Aorta (tissue), 5 donors: Measurements from ENCODE around the gene LDLRAD4. TPM values are rescaled to one million over a fixed set of nuclear protein-coding genes. Genes with fewer than 3 reads are reported as not detected.

Experiments used
- ATAC-seq: fragments of 200-7000 bp; cut with Tn5 transposase; one replicate; pipeline ENCODE4 v1.9.1; 2022; ENCODE audit warnings: moderate library complexity; ENCODE audit not compliant: low FRiP score
- DNase-seq, 2 donors: peaks; one replicate each; pipeline ENCODE4 v3.0.0-alpha.2; 2020
- H3K27ac ChIP-seq, 2 donors: one replicate each; pipeline ENCODE4 v1.5.1; 2013; ENCODE audit warnings: low read length in 2 of 2, mild to moderate bottlenecking in 2 of 2, moderate library complexity in 2 of 2, control low read depth in 1 of 2, inconsistent platforms in 1 of 2, low read depth in 1 of 2
- H3K27me3 ChIP-seq, 2 donors: one replicate each; pipeline ENCODE4 v1.6.1; 2013; ENCODE audit warnings: control low read depth in 1 of 2, low read length in 1 of 2, mild to moderate bottlenecking in 1 of 2, moderate library complexity in 1 of 2; ENCODE audit not compliant: insufficient read depth in 2 of 2, control insufficient read depth in 1 of 2
- H3K36me3 ChIP-seq, 2 donors: one replicate each; pipeline ENCODE4 v1.6.1; 2013; ENCODE audit warnings: control low read depth in 1 of 2, low read length in 1 of 2, mild to moderate bottlenecking in 1 of 2; ENCODE audit not compliant: insufficient read depth in 2 of 2, control insufficient read depth in 1 of 2
- H3K4me1 ChIP-seq, 2 donors: one replicate each; pipeline ENCODE4 v1.6.1; 2013; ENCODE audit warnings: low read length in 2 of 2, control low read depth in 1 of 2, mild to moderate bottlenecking in 1 of 2, moderate library complexity in 1 of 2; ENCODE audit not compliant: insufficient read depth in 2 of 2, control insufficient read depth in 1 of 2
- H3K4me3 ChIP-seq, 2 donors: one replicate each; pipeline ENCODE4 v1.5.1; 2013; ENCODE audit warnings: low read length in 2 of 2, control low read depth in 1 of 2, mild to moderate bottlenecking in 1 of 2
- H3K9me3 ChIP-seq: one replicate; pipeline ENCODE4 v1.6.1; 2013; ENCODE audit warnings: mild to moderate bottlenecking, low read length; ENCODE audit not compliant: control insufficient read depth
- WGBS, 2 donors: extraction: QIAGEN DNeasy Blood & Tissue Kit; methylation state at CpG; one replicate each; pipeline ENCODE4 v1.1.7; 2013; 5-methylcytosine and 5-hydroxymethylcytosine counted together
- intact Hi-C, 2 donors: fragments of 100-400 bp; cut with DNase I; formaldehyde crosslinking; loops; one replicate each; pipeline versions ENCODE4 v1.14.2 to v1.15.0; 2022
- polyA plus RNA-seq, 2 donors: library from polyadenylated mRNA; stranded (reverse); fragments of 200-250 nt; gene quantifications; one replicate each; pipeline ENCODE4 v1.2.3, GENCODE V29; 2013
- total RNA-seq, 2 donors: library from RNA; stranded (reverse); fragmentation: NEBNext Ultra II Directional; extraction: Animal tissue kit (Norgen Biotek cat#: 25700); gene quantifications; one replicate each; pipeline ENCODE4 v1.2.1, GENCODE V29; 2021
- donor health status: healthy with polysubstance abuse.
- donor health status: Bipolar disorder and iron deficiency.
- donor health status: DM: no; HTN: no; CAD: no.
- donor health status: DM: no; HTN: no; CAD: no.
- donor health status: DM: yes; HTN: yes; CAD: no.

Gene LDLRAD4
- total and polyA plus RNA-seq, 4 donors = 7.0 to 112 (median 36.9) TPM

- H3K4me1 ChIP-seq = no peaks in the 10 kb centered on the region
- no peaks in the 10 kb centered on the region for H3K27me3 ChIP-seq
- no peaks in the 10 kb centered on the region for H3K9me3 ChIP-seq
- WGBS, 2 donors = 65 to 68% methylated on average over 4 of the region's 4 CpGs
- intact Hi-C loops = no loop called here
- H3K27ac ChIP-seq = no peak overlapping the region
- no peak overlapping the region for H3K4me3 ChIP-seq
- no peaks in the 10 kb centered on the region for H3K36me3 ChIP-seq
- ATAC-seq = no peak
- no peak for DNase-seq
Observed at GRCh38 chr18:13585379-13586153, 367.0 kb downstream of the LDLRAD4 start.

- ATAC-seq (no peak), DNase-seq (no peak)
- H3K4me1 ChIP-seq = no peaks in the 10 kb centered on the region
- H3K27me3 ChIP-seq = no peaks in the 10 kb centered on the region
- intact Hi-C loops = no loop called here
- no peaks in the 10 kb centered on the region for H3K9me3 ChIP-seq
- H3K36me3 ChIP-seq = no peaks in the 10 kb centered on the region
- no peak overlapping the region for H3K4me3 ChIP-seq
- WGBS, 2 donors = 96 to 100% methylated on average over 1 of the region's 1 CpG
- H3K27ac ChIP-seq = no peak overlapping the region
Observed at GRCh38 chr18:13587001-13587400, 368.4 kb downstream of the LDLRAD4 start.

- ATAC-seq (no peak), DNase-seq (no peak)
- no peaks in the 10 kb centered on the region for H3K27me3 ChIP-seq
- H3K27ac ChIP-seq = no peak overlapping the region
- H3K4me1 ChIP-seq = no peaks in the 10 kb centered on the region
- no peaks in the 10 kb centered on the region for H3K9me3 ChIP-seq
- intact Hi-C loops = no loop called here
- no peak overlapping the region for H3K4me3 ChIP-seq
- WGBS, 2 donors = 96 to 100% methylated on average over 3 of the region's 3 CpGs
- H3K36me3 ChIP-seq = no peaks in the 10 kb centered on the region
Observed at GRCh38 chr18:13587477-13587876, 368.9 kb downstream of the LDLRAD4 start.

GRCh38 chr18:13587937-13588336, 369.4 kb downstream of the LDLRAD4 start:
- Histone ChIP-seq H3K27ac (no peak overlapping the region), H3K9me3 (no peaks in the 10 kb centered on the region), H3K4me1 (no peaks in the 10 kb centered on the region), H3K36me3 (no peaks in the 10 kb centered on the region), H3K27me3 (no peaks in the 10 kb centered on the region), H3K4me3 (no peak overlapping the region)
- no peak for DNase-seq
- intact Hi-C loops = no loop called here
- ATAC-seq = no peak
- 70 to 75% methylated on average over 3 of the region's 3 CpGs for WGBS, 2 donors

GRCh38 chr18:13589316-13589715, 370.8 kb downstream of the LDLRAD4 start:
- 93 to 95% methylated on average over 4 of the region's 4 CpGs for WGBS, 2 donors
- no peaks in the 10 kb centered on the region for H3K4me1 ChIP-seq

GRCh38 chr18:13589943-13590342, 371.4 kb downstream of the LDLRAD4 start:
- Histone ChIP-seq H3K4me1 (no peaks in the 10 kb centered on the region), H3K27me3 (no peaks in the 10 kb centered on the region), H3K27ac (no peak overlapping the region), H3K36me3 (no peaks in the 10 kb centered on the region), H3K4me3 (no peak overlapping the region), H3K9me3 (no peaks in the 10 kb centered on the region)
- 86 to 87% methylated on average over 9 of the region's 9 CpGs for WGBS, 2 donors
- ATAC-seq = no peak
- DNase-seq = no peak
- intact Hi-C loops = no loop called here

More at GRCh38 chr18:13589316-13589715, 370.8 kb downstream of the LDLRAD4 start:
- no peak for DNase-seq
- Histone ChIP-seq H3K9me3 (no peaks in the 10 kb centered on the region), H3K27ac (no peak overlapping the region), H3K27me3 (no peaks in the 10 kb centered on the region), H3K4me3 (no peak overlapping the region), H3K36me3 (no peaks in the 10 kb centered on the region)
- intact Hi-C loops = no loop called here
- ATAC-seq = no peak

GRCh38 chr18:13592246-13592645, 373.7 kb downstream of the LDLRAD4 start:
- Histone ChIP-seq H3K36me3 (no peaks in the 10 kb centered on the region), H3K4me1 (no peaks in the 10 kb centered on the region), H3K27ac (no peak overlapping the region), H3K4me3 (no peak overlapping the region), H3K9me3 (no peaks in the 10 kb centered on the region), H3K27me3 (no peaks in the 10 kb centered on the region)
- DNase-seq (no peak), ATAC-seq (no peak)
- 68 to 70% methylated on average over 3 of the region's 3 CpGs for WGBS, 2 donors
- intact Hi-C loops = no loop called here

- Histone ChIP-seq H3K9me3 (no peaks in the 10 kb centered on the region), H3K27ac (no peak overlapping the region), H3K4me1 (no peaks in the 10 kb centered on the region), H3K36me3 (peaks cover 0 to 3% of the 10 kb centered on the region in 2 donors), H3K4me3 (no peak overlapping the region), H3K27me3 (no peaks in the 10 kb centered on the region)
- ATAC-seq (no peak), DNase-seq (no peak)
- 87 to 92% methylated on average over 2 of the region's 2 CpGs for WGBS, 2 donors
- intact Hi-C loops = no loop called here
Observed at GRCh38 chr18:13594551-13594950, 376.0 kb downstream of the LDLRAD4 start.

GRCh38 chr18:13597068-13597467, 378.5 kb downstream of the LDLRAD4 start:
- DNase-seq (no peak), ATAC-seq (no peak)
- H3K36me3 ChIP-seq = peaks cover 0 to 3% of the 10 kb centered on the region in 2 donors
- no peaks in the 10 kb centered on the region for H3K9me3 ChIP-seq
- no peak overlapping the region for H3K27ac ChIP-seq
- H3K27me3 ChIP-seq = no peaks in the 10 kb centered on the region
- peaks cover 0 to 3% of the 10 kb centered on the region in 2 donors for H3K4me1 ChIP-seq
- H3K4me3 ChIP-seq = no peak overlapping the region
- intact Hi-C loops = no loop called here
